Ishikawa (cell line): ENCODE measurements around the gene OR10G8.

ENCODE experiments used
- CEBPB ChIP-seq: IDR thresholded peaks from 2 replicates; pipeline ENCODE4 v1.6.1; 2012
- CREB1 ChIP-seq: IDR thresholded peaks from 2 replicates; pipeline ENCODE4 v1.6.1; 2012; ENCODE audit warnings: low read depth
- EGR1 ChIP-seq: IDR thresholded peaks from 2 replicates; pipeline ENCODE4 v1.6.1; 2012
- FOXM1 ChIP-seq: IDR thresholded peaks from 2 replicates; pipeline ENCODE4 v1.6.1; 2012; ENCODE audit warnings: low read depth, borderline replicate concordance
- MAX ChIP-seq: IDR thresholded peaks from 2 replicates; pipeline ENCODE4 v1.6.1; 2012
- RAD21 ChIP-seq: IDR thresholded peaks from 2 replicates; pipeline ENCODE4 v1.6.1; 2012; ENCODE audit warnings: low read depth

GRCh38 chr11:124071623-124071948 is 45.0 kb downstream of the OR10G8 start:
- TF ChIP-seq FOXM1 (no peak), MAX (no peak), CEBPB (no peak), CREB1 (no peak), RAD21 (no peak), EGR1 (no peak)
